Astrocyte (in vitro differentiated cells and primary cell): ENCODE data around the gene CTRB2. TPM values are rescaled to one million over a fixed set of nuclear protein-coding genes. Genes with fewer than 3 reads are reported as not detected.

ENCODE experiments used
- DNase-seq: peaks from one replicate; pipeline ENCODE4 v3.0.0-alpha.2; 2010; ENCODE audit warnings: low read depth
- FAIRE-seq: peaks from 2 replicates; lab custom pipeline; 2011; peaks lifted over from hg19 to GRCh38; lab: Jason Lieb, UNC
- H2AFZ ChIP-seq: 2 replicates; pipeline ENCODE4 v1.6.0; 2012; ENCODE audit warnings: low read depth, low read length, inconsistent platforms
- H3K27ac ChIP-seq: 2 replicates; pipeline ENCODE4 v1.5.1; 2011; ENCODE audit warnings: low read depth, low read length, inconsistent platforms
- H3K27me3 ChIP-seq: 2 replicates; pipeline ENCODE4 v1.6.0; 2011; ENCODE audit warnings: low read length, inconsistent platforms; ENCODE audit not compliant: insufficient read depth
- H3K36me3 ChIP-seq: 2 replicates; pipeline ENCODE4 v1.5.1; 2011; ENCODE audit warnings: low read length, inconsistent platforms; ENCODE audit not compliant: insufficient read depth
- H3K4me1 ChIP-seq: 2 replicates; pipeline ENCODE4 v1.5.1; 2011; ENCODE audit warnings: low read length, inconsistent platforms; ENCODE audit not compliant: insufficient read depth
- H3K4me2 ChIP-seq: 2 replicates; pipeline ENCODE4 v1.6.0; 2012; ENCODE audit warnings: low read length, inconsistent platforms
- H3K4me3 ChIP-seq: 2 replicates; pipeline ENCODE4 v1.5.1; 2011; ENCODE audit warnings: low read depth, mild to moderate bottlenecking, low read length, inconsistent platforms; ENCODE audit not compliant: insufficient read depth
- H3K79me2 ChIP-seq: 2 replicates; pipeline ENCODE4 v1.6.0; 2012; ENCODE audit warnings: mild to moderate bottlenecking, low read length, inconsistent platforms; ENCODE audit not compliant: insufficient read depth
- H3K9ac ChIP-seq: 2 replicates; pipeline ENCODE4 v1.6.0; 2012; ENCODE audit warnings: mild to moderate bottlenecking, low read length, inconsistent platforms
- H3K9me3 ChIP-seq: 2 replicates; pipeline ENCODE4 v1.5.1; 2012; ENCODE audit warnings: low read depth, mild to moderate bottlenecking, low read length, inconsistent platforms; ENCODE audit not compliant: insufficient read depth
- H4K20me1 ChIP-seq: 2 replicates; pipeline ENCODE4 v1.6.0; 2012; ENCODE audit warnings: low read length, inconsistent platforms; ENCODE audit not compliant: insufficient read depth
- H3K27ac Mint-ChIP-seq: one replicate; pipeline ENCODE4 v1.8.0; 2021; ENCODE audit warnings: mild to moderate bottlenecking, mixed read lengths; ENCODE audit not compliant: unreplicated experiment
- H3K27me3 Mint-ChIP-seq: one replicate; pipeline ENCODE4 v1.8.0; 2021; ENCODE audit warnings: low read depth, mixed read lengths; ENCODE audit not compliant: unreplicated experiment
- H3K36me3 Mint-ChIP-seq: one replicate; pipeline ENCODE4 v1.8.0; 2021; ENCODE audit warnings: low read depth, mixed read lengths; ENCODE audit not compliant: unreplicated experiment
- H3K4me1 Mint-ChIP-seq: one replicate; pipeline ENCODE4 v1.8.0; 2021; ENCODE audit warnings: low read depth, mixed read lengths; ENCODE audit not compliant: unreplicated experiment
- H3K4me3 Mint-ChIP-seq: one replicate; pipeline ENCODE4 v1.8.0; 2021; ENCODE audit warnings: mild to moderate bottlenecking, moderate library complexity, mixed read lengths; ENCODE audit not compliant: unreplicated experiment
- H3K9me3 Mint-ChIP-seq: one replicate; pipeline ENCODE4 v1.8.0; 2021; ENCODE audit warnings: mild to moderate bottlenecking, mixed read lengths; ENCODE audit not compliant: unreplicated experiment
- CTCF ChIP-seq: IDR thresholded peaks from 2 replicates; pipeline ENCODE4 v1.5.1; 2011; ENCODE audit warnings: low read depth, mild to moderate bottlenecking, inconsistent platforms, low read length, moderate library complexity; ENCODE audit not compliant: insufficient read depth
- EZH2 ChIP-seq: IDR thresholded peaks from 2 replicates; pipeline ENCODE4 v1.6.1; 2012; ENCODE audit warnings: mild to moderate bottlenecking, low read length, inconsistent platforms; ENCODE audit not compliant: insufficient read depth
- total RNA-seq: library from RNA; stranded (reverse); gene quantifications from 2 replicates; pipeline ENCODE4 v1.2.1, GENCODE V29; 2021

CTRB2 gene
- total RNA-seq, 1 donor from 2014 or later = 0.43 TPM

GRCh38 chr16:75238132-75238852 is 31.3 kb upstream of the CTRB2 start:
- H3K36me3 Mint-ChIP-seq = peaks cover 12% of the 10 kb centered on the region
- H3K9me3 Mint-ChIP-seq = no peaks in the 10 kb centered on the region
- DNase-seq = peak; percentile 91
- H3K4me1 Mint-ChIP-seq = peaks cover 45% of the 10 kb centered on the region
- no peaks in the 10 kb centered on the region for H3K9me3 ChIP-seq
- peaks cover 76% of the 10 kb centered on the region for H4K20me1 ChIP-seq
- no peak overlapping the region for H3K4me3 ChIP-seq
- no peaks in the 10 kb centered on the region for H3K27me3 ChIP-seq
- peak overlapping the region; percentile 90 for H3K9ac ChIP-seq
- no peak overlapping the region for H2AFZ ChIP-seq
- no peaks in the 10 kb centered on the region for H3K27me3 Mint-ChIP-seq
- H3K79me2 ChIP-seq = peaks cover 100% of the 10 kb centered on the region
- peak overlapping the region; percentile 97 for H3K27ac ChIP-seq
- peak overlapping the region; percentile 76 for H3K4me2 ChIP-seq
- H3K4me3 Mint-ChIP-seq = no peak overlapping the region
- FAIRE-seq = no peak
- peaks cover 49% of the 10 kb centered on the region for H3K4me1 ChIP-seq
- H3K36me3 ChIP-seq = peaks cover 17% of the 10 kb centered on the region
- TF ChIP-seq EZH2 = no peak
- no peak for TF ChIP-seq CTCF
- H3K27ac Mint-ChIP-seq = no peak overlapping the region

- peaks cover 99% of the 10 kb centered on the region for H3K79me2 ChIP-seq
- H3K36me3 ChIP-seq = peaks cover 24% of the 10 kb centered on the region
- H3K27me3 Mint-ChIP-seq = no peaks in the 10 kb centered on the region
- peaks cover 9% of the 10 kb centered on the region for H3K36me3 Mint-ChIP-seq
- no peaks in the 10 kb centered on the region for H3K9me3 Mint-ChIP-seq
- DNase-seq (no peak), FAIRE-seq (no peak)
- peak overlapping the region; percentile 69 for H3K27ac Mint-ChIP-seq
- no peak overlapping the region for H3K4me3 ChIP-seq
- no peak for TF ChIP-seq EZH2
- no peak for TF ChIP-seq CTCF
- peaks cover 42% of the 10 kb centered on the region for H3K4me1 Mint-ChIP-seq
- peak overlapping the region; percentile 76 for H3K4me2 ChIP-seq
- peaks cover 80% of the 10 kb centered on the region for H4K20me1 ChIP-seq
- no peak overlapping the region for H3K4me3 Mint-ChIP-seq
- no peak overlapping the region for H2AFZ ChIP-seq
- H3K27me3 ChIP-seq = no peaks in the 10 kb centered on the region
- peak overlapping the region; percentile 97 for H3K27ac ChIP-seq
- peak overlapping the region; percentile 90 for H3K9ac ChIP-seq
- H3K9me3 ChIP-seq = no peaks in the 10 kb centered on the region
- H3K4me1 ChIP-seq = peaks cover 49% of the 10 kb centered on the region
Measured at GRCh38 chr16:75237398-75238131, 30.6 kb upstream of the CTRB2 start.
